K562 (cell line): Measurements from ENCODE around the gene PBRM1. TPM values are rescaled to one million over a fixed set of nuclear protein-coding genes. Genes with fewer than 3 reads are reported as not detected.

Source experiments
- GTF2A2 ChIP-seq: IDR thresholded peaks from 2 replicates; pipeline ENCODE4 v1.6.1; 2016; ENCODE audit warnings: mild to moderate bottlenecking, missing genetic modification characterization, missing compliant biosample characterization
- L3MBTL2 ChIP-seq: fragments of 450-650 bp; IDR thresholded peaks from 2 replicates; pipeline ENCODE4 v1.6.1; 2016; ENCODE audit warnings: mild to moderate bottlenecking, moderate library complexity
- MCM3 ChIP-seq: fragments of 450-650 bp; IDR thresholded peaks from 2 replicates; pipeline ENCODE4 v1.6.1; 2016
- MED1 ChIP-seq: sonication (generic); formaldehyde crosslinking; IDR thresholded peaks from 2 replicates; pipeline ENCODE4 v1.8.1; 2023; ENCODE audit warnings: missing genetic modification reagents, borderline replicate concordance
- POLR3G ChIP-seq: IDR thresholded peaks from 2 replicates; pipeline ENCODE4 v1.6.1; 2011; ENCODE audit not compliant: insufficient read length, insufficient replicate concordance; ENCODE audit errors: extremely low read depth
- XRCC4 ChIP-seq: IDR thresholded peaks from one replicate; pipeline ENCODE4 v1.6.1; 2011; ENCODE audit not compliant: insufficient read depth, insufficient read length; ENCODE audit errors: extremely low read depth
- YY1 ChIP-seq, 3 experiments: IDR thresholded peaks; 2 replicates each; pipeline ENCODE4 v1.6.1; 2011; ENCODE audit warnings: low read length in 2 of 3, mild to moderate bottlenecking in 2 of 3, moderate library complexity in 2 of 3, borderline replicate concordance in 1 of 3, control low read depth in 1 of 3, low read depth in 1 of 3; ENCODE audit not compliant: insufficient read depth in 3 of 3, insufficient replicate concordance in 2 of 3, control insufficient read depth in 1 of 3, insufficient read length in 1 of 3; ENCODE audit errors: extremely low read depth in 1 of 3
- ZBTB8A ChIP-seq: fragments of 450-650 bp; IDR thresholded peaks from 2 replicates; pipeline ENCODE4 v1.6.1; 2018; ENCODE audit warnings: mild to moderate bottlenecking, moderate library complexity; ENCODE audit not compliant: partially characterized antibody
- ZC3H11A ChIP-seq: IDR thresholded peaks from 2 replicates; pipeline ENCODE4 v1.6.1; 2012; ENCODE audit warnings: low read depth, low read length, improper control_type of control experiment
- ZNF436 ChIP-seq: fragments of 250-450, 450-650 bp; sonication (Bioruptor Pico); formaldehyde crosslinking; IDR thresholded peaks from 2 replicates; pipeline ENCODE4 v1.7.0; 2020; ENCODE audit warnings: mild to moderate bottlenecking
- ZNF778 ChIP-seq: fragments of 450-650 bp; formaldehyde crosslinking; IDR thresholded peaks from 2 replicates; pipeline ENCODE4 v1.4.0; 2020; ENCODE audit warnings: mild to moderate bottlenecking, moderate library complexity
- polyA plus RNA-seq, 8 experiments: library from polyadenylated mRNA; depleted of rRNA in 4 of 8; stranded (reverse) in 5 of 8; unstranded in 3 of 8; fragments of >200 nt; fragmentation: Nextera tagmentation in 2 of 8; fragmentation: Illumina TruSeq in 1 of 8; extraction: Ambion mirVana in 2 of 8; extraction: Trizol in 1 of 8; gene quantifications; 2 replicates each; pipeline versions ENCODE4 v1.2.1 to v1.2.3, GENCODE V29; 2011 to 2014; ENCODE audit warnings: inconsistent platforms in 1 of 8, missing spikeins in 1 of 8
- total RNA-seq, 7 experiments: library from RNA; depleted of rRNA in 6 of 7; stranded (reverse); fragments of >200 nt in 6 of 7; fragmentation: Illumina TruSeq in 2 of 7; extraction: Trizol in 2 of 7; gene quantifications; 2 replicates each; pipeline versions ENCODE4 v1.2.1 to v1.2.3, GENCODE V29; 2011 to 2021; ENCODE audit warnings: low replicate concordance in 1 of 7
- TF ChIP-seq, protein P1 (sequence below): sonication (generic); formaldehyde crosslinking; IDR thresholded peaks from 2 replicates; pipeline ENCODE4 v1.8.0; 2022; ENCODE audit warnings: mild to moderate bottlenecking, low read depth, missing genetic modification reagents
- TF ChIP-seq, protein P2 (sequence below), 3 experiments: IDR thresholded peaks in 2 of 3; conservative IDR thresholded peaks in 1 of 3; 2 replicates each; pipeline ENCODE4 v1.5.1; 2011 to 2012; ENCODE audit warnings: low read length in 3 of 3, mild to moderate bottlenecking in 3 of 3, control low read depth in 2 of 3, improper control_type of control experiment in 1 of 3, inconsistent platforms in 1 of 3, low read depth in 1 of 3, mixed read lengths in 1 of 3, moderate library complexity in 1 of 3; ENCODE audit not compliant: insufficient read depth in 2 of 3
- TF ChIP-seq, protein P3 (sequence below): sonication (generic); formaldehyde crosslinking; IDR thresholded peaks from 2 replicates; pipeline ENCODE4 v1.9.0; 2022; ENCODE audit warnings: mild to moderate bottlenecking, missing genetic modification reagents
- TF ChIP-seq, protein P4 (sequence below): sonication (generic); formaldehyde crosslinking; IDR thresholded peaks from 2 replicates; pipeline ENCODE4 v1.8.0; 2022; ENCODE audit warnings: missing genetic modification reagents, mild to moderate bottlenecking, moderate library complexity, borderline replicate concordance
- TF ChIP-seq, protein P5 (sequence below): fragments of 250-450 bp; sonication (Bioruptor Pico); IDR thresholded peaks from 2 replicates; pipeline ENCODE4 v1.8.0; 2022; ENCODE audit warnings: inconsistent platforms

PBRM1 gene
- total and polyA plus RNA-seq, 9 of the 15 experiments (the other 6 are each of a cell fraction or from before 2014, with no cell fraction given): 3.9 to 31.8 (median 19.0) TPM

DNA sequence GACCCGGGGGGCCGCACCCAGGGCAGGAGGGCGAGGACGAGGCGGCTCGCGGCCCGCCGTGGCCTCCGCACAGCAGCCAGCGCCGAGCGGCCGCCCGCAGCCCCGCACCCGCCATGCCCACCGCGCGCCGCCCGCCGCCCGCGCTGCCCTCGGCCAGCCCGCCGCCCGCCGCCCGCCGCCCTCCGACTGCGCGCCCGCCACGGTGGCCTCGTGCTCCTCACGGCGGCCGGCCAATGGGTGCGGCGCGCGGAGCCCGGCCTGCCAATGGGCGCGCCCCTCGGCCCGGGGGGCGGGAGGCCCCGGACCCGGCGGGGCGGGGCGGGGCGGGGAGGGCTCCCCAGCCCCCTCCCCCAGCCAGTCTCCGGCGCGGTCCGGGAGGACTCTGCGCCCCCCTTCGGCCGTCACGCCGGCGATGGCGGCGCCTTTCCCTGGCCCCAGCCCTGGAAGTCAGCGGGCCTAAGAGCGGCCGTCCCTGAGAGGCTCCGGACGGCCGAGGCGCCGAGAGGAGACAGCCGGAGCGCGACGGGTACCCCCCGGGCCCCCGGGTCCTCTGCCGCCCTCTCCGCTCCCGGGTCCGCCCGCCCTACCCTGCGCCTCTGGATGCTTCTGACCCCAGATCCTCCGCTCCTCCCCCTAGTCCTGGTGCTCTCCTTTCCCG lies 152.0 kb downstream of the PBRM1 start, which contains the start of gene NT5DC2 (continued):
- TF ChIP-seq POLR3G: no peak
- no peak for TF ChIP-seq ZBTB8A
- no peak for TF ChIP-seq ZNF436
- no peak for TF ChIP-seq ZNF778 (CRISPR knock-in tag)
- TF ChIP-seq ZC3H11A: no peak
- TF ChIP-seq, protein P1, sequence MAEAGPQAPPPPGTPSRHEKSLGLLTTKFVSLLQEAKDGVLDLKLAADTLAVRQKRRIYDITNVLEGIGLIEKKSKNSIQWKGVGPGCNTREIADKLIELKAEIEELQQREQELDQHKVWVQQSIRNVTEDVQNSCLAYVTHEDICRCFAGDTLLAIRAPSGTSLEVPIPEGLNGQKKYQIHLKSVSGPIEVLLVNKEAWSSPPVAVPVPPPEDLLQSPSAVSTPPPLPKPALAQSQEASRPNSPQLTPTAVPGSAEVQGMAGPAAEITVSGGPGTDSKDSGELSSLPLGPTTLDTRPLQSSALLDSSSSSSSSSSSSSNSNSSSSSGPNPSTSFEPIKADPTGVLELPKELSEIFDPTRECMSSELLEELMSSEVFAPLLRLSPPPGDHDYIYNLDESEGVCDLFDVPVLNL (CRISPR knock-in tag): no peak
- TF ChIP-seq, protein P2, sequence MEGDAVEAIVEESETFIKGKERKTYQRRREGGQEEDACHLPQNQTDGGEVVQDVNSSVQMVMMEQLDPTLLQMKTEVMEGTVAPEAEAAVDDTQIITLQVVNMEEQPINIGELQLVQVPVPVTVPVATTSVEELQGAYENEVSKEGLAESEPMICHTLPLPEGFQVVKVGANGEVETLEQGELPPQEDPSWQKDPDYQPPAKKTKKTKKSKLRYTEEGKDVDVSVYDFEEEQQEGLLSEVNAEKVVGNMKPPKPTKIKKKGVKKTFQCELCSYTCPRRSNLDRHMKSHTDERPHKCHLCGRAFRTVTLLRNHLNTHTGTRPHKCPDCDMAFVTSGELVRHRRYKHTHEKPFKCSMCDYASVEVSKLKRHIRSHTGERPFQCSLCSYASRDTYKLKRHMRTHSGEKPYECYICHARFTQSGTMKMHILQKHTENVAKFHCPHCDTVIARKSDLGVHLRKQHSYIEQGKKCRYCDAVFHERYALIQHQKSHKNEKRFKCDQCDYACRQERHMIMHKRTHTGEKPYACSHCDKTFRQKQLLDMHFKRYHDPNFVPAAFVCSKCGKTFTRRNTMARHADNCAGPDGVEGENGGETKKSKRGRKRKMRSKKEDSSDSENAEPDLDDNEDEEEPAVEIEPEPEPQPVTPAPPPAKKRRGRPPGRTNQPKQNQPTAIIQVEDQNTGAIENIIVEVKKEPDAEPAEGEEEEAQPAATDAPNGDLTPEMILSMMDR (IDR thresholded peaks at IDR 0.05 in 2 of 3, conservative IDR thresholded peaks at IDR 0.05 in 1 of 3; ENCODE audit: insufficient read depth in 2 of 3, low read depth in 1 of 3, low read length in 3 of 3): peak in 1 of 3 experiments; percentile 15; a peak in 1 of 6 replicates
- TF ChIP-seq GTF2A2 (tag): no peak
- peak in 2 of 3 experiments; percentile 68 to 82 for TF ChIP-seq YY1 (IDR thresholded peaks at IDR 0.05; ENCODE audit: borderline replicate concordance in 1 of 3, control insufficient read depth in 1 of 3, extremely low read depth in 1 of 3, insufficient read depth in 3 of 3, insufficient read length in 1 of 3, insufficient replicate concordance in 2 of 3, low read depth in 1 of 3, low read length in 2 of 3)
- TF ChIP-seq, protein P3, sequence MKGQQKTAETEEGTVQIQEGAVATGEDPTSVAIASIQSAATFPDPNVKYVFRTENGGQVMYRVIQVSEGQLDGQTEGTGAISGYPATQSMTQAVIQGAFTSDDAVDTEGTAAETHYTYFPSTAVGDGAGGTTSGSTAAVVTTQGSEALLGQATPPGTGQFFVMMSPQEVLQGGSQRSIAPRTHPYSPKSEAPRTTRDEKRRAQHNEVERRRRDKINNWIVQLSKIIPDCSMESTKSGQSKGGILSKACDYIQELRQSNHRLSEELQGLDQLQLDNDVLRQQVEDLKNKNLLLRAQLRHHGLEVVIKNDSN (CRISPR knock-in tag): no peak
- TF ChIP-seq MED1 (CRISPR knock-in tag): no peak
- TF ChIP-seq, protein P4, sequence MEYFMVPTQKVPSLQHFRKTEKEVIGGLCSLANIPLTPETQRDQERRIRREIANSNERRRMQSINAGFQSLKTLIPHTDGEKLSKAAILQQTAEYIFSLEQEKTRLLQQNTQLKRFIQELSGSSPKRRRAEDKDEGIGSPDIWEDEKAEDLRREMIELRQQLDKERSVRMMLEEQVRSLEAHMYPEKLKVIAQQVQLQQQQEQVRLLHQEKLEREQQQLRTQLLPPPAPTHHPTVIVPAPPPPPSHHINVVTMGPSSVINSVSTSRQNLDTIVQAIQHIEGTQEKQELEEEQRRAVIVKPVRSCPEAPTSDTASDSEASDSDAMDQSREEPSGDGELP (CRISPR knock-in tag): no peak
- TF ChIP-seq, protein P5, sequence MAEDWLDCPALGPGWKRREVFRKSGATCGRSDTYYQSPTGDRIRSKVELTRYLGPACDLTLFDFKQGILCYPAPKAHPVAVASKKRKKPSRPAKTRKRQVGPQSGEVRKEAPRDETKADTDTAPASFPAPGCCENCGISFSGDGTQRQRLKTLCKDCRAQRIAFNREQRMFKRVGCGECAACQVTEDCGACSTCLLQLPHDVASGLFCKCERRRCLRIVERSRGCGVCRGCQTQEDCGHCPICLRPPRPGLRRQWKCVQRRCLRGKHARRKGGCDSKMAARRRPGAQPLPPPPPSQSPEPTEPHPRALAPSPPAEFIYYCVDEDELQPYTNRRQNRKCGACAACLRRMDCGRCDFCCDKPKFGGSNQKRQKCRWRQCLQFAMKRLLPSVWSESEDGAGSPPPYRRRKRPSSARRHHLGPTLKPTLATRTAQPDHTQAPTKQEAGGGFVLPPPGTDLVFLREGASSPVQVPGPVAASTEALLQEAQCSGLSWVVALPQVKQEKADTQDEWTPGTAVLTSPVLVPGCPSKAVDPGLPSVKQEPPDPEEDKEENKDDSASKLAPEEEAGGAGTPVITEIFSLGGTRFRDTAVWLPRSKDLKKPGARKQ: no peak
- TF ChIP-seq MCM3: no peak
- TF ChIP-seq L3MBTL2: no peak
- TF ChIP-seq XRCC4: no peak
